ENCODE results near the gene FEM1C. TPM values are rescaled to one million over a fixed set of nuclear protein-coding genes. Genes with fewer than 3 reads are reported as not detected.

Gene FEM1C
- total and polyA plus RNA-seq, 2 of the 4 experiments (the other 2 are of a cell fraction) = 6.3 to 21.5 TPM

DNA sequence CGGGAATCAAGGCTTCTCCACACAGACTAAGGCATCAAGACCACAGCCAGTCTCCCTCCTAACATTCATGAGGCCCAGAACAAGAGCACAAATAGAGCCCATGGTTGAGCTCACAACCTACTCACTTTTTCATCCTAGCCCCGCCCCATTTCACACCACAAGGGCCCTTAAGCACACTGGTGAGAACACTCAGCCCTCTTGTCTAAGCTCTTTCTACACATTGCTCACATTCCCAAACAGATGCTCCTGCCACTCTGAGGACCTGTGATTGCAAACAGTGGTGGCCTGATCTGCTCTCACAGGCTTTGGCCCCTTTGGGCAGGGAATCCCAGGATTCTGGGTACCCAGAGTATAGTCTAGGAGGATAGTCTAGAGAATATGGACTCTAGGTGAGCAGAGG lies 54.0 kb downstream of the FEM1C start:
- no peak overlapping the region for H2BK5ac ChIP-seq (ENCODE audit: low read depth, low read length, poor library complexity, severe bottlenecking)
- ChIA-PET CTCF (no interaction called here), POLR2A (ENCODE audit: unreplicated experiment) (no interaction called here)
- ATAC-seq (ENCODE audit: low read depth) (no peak), DNase-seq (no peak)
- H3K9ac ChIP-seq (ENCODE audit: low read depth, low read length) = no peak overlapping the region
- H3K27me3 ChIP-seq (ENCODE audit: control insufficient read depth, insufficient read depth, low read length) = peaks cover 2% of the 10 kb centered on the region; the same call in 1 of the 2 replicates
- dilution Hi-C loops (cut with HindIII; ENCODE audit: low sequenced_read_pairs, unreplicated experiment) (no loop called here), in situ Hi-C loops (cut with MboI; ENCODE audit: low sequenced_read_pairs) (no loop called here), intact Hi-C loops (cut with micrococcal nuclease) (no loop called here)
- no peaks in the 10 kb centered on the region for H4K20me1 ChIP-seq (ENCODE audit: insufficient read depth, low read length)
- no peak overlapping the region for H4K8ac ChIP-seq (ENCODE audit: low read depth in 2 of 2, low read length in 2 of 2)
- H3K4me2 ChIP-seq (ENCODE audit: low read depth, low read length) = no peak overlapping the region
- no peak overlapping the region for H4K91ac ChIP-seq (ENCODE audit: insufficient read depth, low read depth, low read length)
- no peaks in the 10 kb centered on the region for H3K9me3 ChIP-seq (ENCODE audit: control insufficient read depth, insufficient read depth, low read length)
- H3K18ac ChIP-seq (ENCODE audit: low read depth, low read length) = no peak overlapping the region
- BruUV-seq (replicated peaks) = no TSS peak
- H3K4me1 ChIP-seq (ENCODE audit: control insufficient read depth, insufficient read depth, low read length) = no peaks in the 10 kb centered on the region
- TF ChIP-seq RAD21 (IDR thresholded peaks at IDR 0.05; ENCODE audit: low read length) (no peak), BHLHE40 (IDR thresholded peaks at IDR 0.05; ENCODE audit: low read depth, low read length) (no peak), RFX5 (IDR thresholded peaks at IDR 0.05; ENCODE audit: low read depth, low read length) (no peak), NFE2L2 (IDR thresholded peaks at IDR 0.05; ENCODE audit: low read depth, low read length) (no peak), MAFK (IDR thresholded peaks at IDR 0.05; ENCODE audit: low read depth, low read length) (no peak), MXI1 (IDR thresholded peaks at IDR 0.05; ENCODE audit: borderline replicate concordance, low read depth, low read length) (no peak), ELK1 (IDR thresholded peaks at IDR 0.05; ENCODE audit: borderline replicate concordance, low read depth, low read length) (no peak), RCOR1 (IDR thresholded peaks at IDR 0.05; ENCODE audit: insufficient replicate concordance, low read length) (no peak), CHD1 (IDR thresholded peaks at IDR 0.05; ENCODE audit: low read depth, low read length) (no peak), SMC3 (IDR thresholded peaks at IDR 0.05; ENCODE audit: low read depth, low read length) (no peak), MAZ (IDR thresholded peaks at IDR 0.05; ENCODE audit: borderline replicate concordance, low read depth, low read length) (no peak), CEBPB (IDR thresholded peaks at IDR 0.05; ENCODE audit: low read depth, low read length) (no peak), POLR2A (IDR thresholded peaks at IDR 0.05; ENCODE audit: low read depth, low read length) (no peak), FOS (IDR thresholded peaks at IDR 0.05; ENCODE audit: low read depth, low read length) (no peak)
- TF ChIP-seq, protein P1, sequence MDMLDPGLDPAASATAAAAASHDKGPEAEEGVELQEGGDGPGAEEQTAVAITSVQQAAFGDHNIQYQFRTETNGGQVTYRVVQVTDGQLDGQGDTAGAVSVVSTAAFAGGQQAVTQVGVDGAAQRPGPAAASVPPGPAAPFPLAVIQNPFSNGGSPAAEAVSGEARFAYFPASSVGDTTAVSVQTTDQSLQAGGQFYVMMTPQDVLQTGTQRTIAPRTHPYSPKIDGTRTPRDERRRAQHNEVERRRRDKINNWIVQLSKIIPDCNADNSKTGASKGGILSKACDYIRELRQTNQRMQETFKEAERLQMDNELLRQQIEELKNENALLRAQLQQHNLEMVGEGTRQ (IDR thresholded peaks at IDR 0.05; ENCODE audit: low read depth, low read length) = no peak
- TF ChIP-seq, protein P2, sequence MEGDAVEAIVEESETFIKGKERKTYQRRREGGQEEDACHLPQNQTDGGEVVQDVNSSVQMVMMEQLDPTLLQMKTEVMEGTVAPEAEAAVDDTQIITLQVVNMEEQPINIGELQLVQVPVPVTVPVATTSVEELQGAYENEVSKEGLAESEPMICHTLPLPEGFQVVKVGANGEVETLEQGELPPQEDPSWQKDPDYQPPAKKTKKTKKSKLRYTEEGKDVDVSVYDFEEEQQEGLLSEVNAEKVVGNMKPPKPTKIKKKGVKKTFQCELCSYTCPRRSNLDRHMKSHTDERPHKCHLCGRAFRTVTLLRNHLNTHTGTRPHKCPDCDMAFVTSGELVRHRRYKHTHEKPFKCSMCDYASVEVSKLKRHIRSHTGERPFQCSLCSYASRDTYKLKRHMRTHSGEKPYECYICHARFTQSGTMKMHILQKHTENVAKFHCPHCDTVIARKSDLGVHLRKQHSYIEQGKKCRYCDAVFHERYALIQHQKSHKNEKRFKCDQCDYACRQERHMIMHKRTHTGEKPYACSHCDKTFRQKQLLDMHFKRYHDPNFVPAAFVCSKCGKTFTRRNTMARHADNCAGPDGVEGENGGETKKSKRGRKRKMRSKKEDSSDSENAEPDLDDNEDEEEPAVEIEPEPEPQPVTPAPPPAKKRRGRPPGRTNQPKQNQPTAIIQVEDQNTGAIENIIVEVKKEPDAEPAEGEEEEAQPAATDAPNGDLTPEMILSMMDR (conservative IDR thresholded peaks at IDR 0.05; ENCODE audit: low read depth, low read length) = no peak
- no peaks in the 10 kb centered on the region for H3K36me3 ChIP-seq (ENCODE audit: control insufficient read depth, insufficient read depth, low read length)
- H2AFZ ChIP-seq (replicated peaks; ENCODE audit: low read length, poor library complexity) = no peak overlapping the region
- H3K4ac ChIP-seq (ENCODE audit: low read depth, low read length) = no peak overlapping the region
- H3K27ac ChIP-seq (ENCODE audit: insufficient read depth, low read length) = no peak overlapping the region
- no peaks in the 10 kb centered on the region for H3K9me1 ChIP-seq (ENCODE audit: insufficient read depth, low read length)
- no peak overlapping the region for H2AK9ac ChIP-seq (replicated peaks; ENCODE audit: low read depth, low read length, poor library complexity)
- no CpG with 5 or more reads among the region's 2 CpGs for WGBS, 2 experiments (ENCODE audit: extremely low coverage in 2 of 2, insufficient read length in 1 of 2)
- H3K23ac ChIP-seq (ENCODE audit: low read depth, low read length) = no peak overlapping the region
- no peak overlapping the region for H2BK120ac ChIP-seq (ENCODE audit: low read depth, low read length)
- no peak overlapping the region for H3K4me3 ChIP-seq (ENCODE audit: insufficient read depth, low read depth, low read length)
- no peak overlapping the region for H3K56ac ChIP-seq (ENCODE audit: extremely low read depth, insufficient read depth, low read length)
- H2AK5ac ChIP-seq (ENCODE audit: low read depth, low read length) = no peak overlapping the region
- H2BK15ac ChIP-seq (ENCODE audit: low read depth, low read length) = no peak overlapping the region
- H4K5ac ChIP-seq (ENCODE audit: low read depth, low read length) = no peak overlapping the region
- H3K14ac ChIP-seq (replicated peaks; ENCODE audit: low read depth, low read length) = no peak overlapping the region
- no peaks in the 10 kb centered on the region for H3K79me1 ChIP-seq (ENCODE audit: low read depth in 1 of 2, low read length in 2 of 2)
- no peak overlapping the region for H2BK20ac ChIP-seq (ENCODE audit: low read depth, low read length)
